GM21526 (cell line): Measurements from ENCODE around the gene MCU.
"Not testable (repeated sequence)": the region's sequence is repeated elsewhere in the genome, so short reads cannot be mapped to it uniquely, and the experiment has no call there.

ENCODE experiments used
- ATAC-seq: cut with Tn5 transposase; IDR thresholded peaks from one replicate; pipeline ENCODE4 v1.9.1; 2021; ENCODE audit warnings: moderate library complexity; ENCODE audit not compliant: unreplicated experiment, low FRiP score

MCU gene

GRCh38 chr10:72729528-72729927, 37.6 kb downstream of the MCU start:
- ATAC-seq: no peak

GRCh38 chr10:72730479-72730878, 38.5 kb downstream of the MCU start:
- ATAC-seq: no peak

- ATAC-seq: no peak
Observed at GRCh38 chr10:72731916-72732419, 40.0 kb downstream of the MCU start.

- no peak for ATAC-seq
Observed at GRCh38 chr10:72732521-72732920, 40.6 kb downstream of the MCU start.

GRCh38 chr10:72733989-72734388, 42.0 kb downstream of the MCU start:
- ATAC-seq: no peak

- ATAC-seq: no peak
Observed at GRCh38 chr10:72735288-72735936, 43.5 kb downstream of the MCU start.

GRCh38 chr10:72736176-72736827, 44.4 kb downstream of the MCU start:
- no peak for ATAC-seq

GRCh38 chr10:72736828-72737220, 44.9 kb downstream of the MCU start:
- no peak for ATAC-seq

- not testable (repeated sequence) for ATAC-seq
Observed at GRCh38 chr10:72737357-72737756, 45.4 kb downstream of the MCU start.

GRCh38 chr10:72738486-72738885, 46.5 kb downstream of the MCU start:
- no peak for ATAC-seq

GRCh38 chr10:72740528-72740927, 48.6 kb downstream of the MCU start:
- ATAC-seq: no peak

GRCh38 chr10:72742092-72742491, 50.1 kb downstream of the MCU start:
- no peak for ATAC-seq

- no peak for ATAC-seq
Observed at GRCh38 chr10:72742797-72743196, 50.9 kb downstream of the MCU start.

GRCh38 chr10:72744566-72744965, 52.6 kb downstream of the MCU start:
- no peak for ATAC-seq

GRCh38 chr10:72746426-72747363, 54.8 kb downstream of the MCU start:
- no peak for ATAC-seq

GRCh38 chr10:72747521-72747920, 55.6 kb downstream of the MCU start:
- ATAC-seq: no peak

- no peak for ATAC-seq
Observed at GRCh38 chr10:72753760-72754231, 61.9 kb downstream of the MCU start.

- ATAC-seq: no peak
Observed at GRCh38 chr10:72754275-72755032, 62.5 kb downstream of the MCU start.

GRCh38 chr10:72756674-72757385, 64.9 kb downstream of the MCU start:
- no peak for ATAC-seq

GRCh38 chr10:72757732-72758131, 65.8 kb downstream of the MCU start:
- no peak for ATAC-seq
